ENCODE measurements around the gene XIRP1. TPM values are rescaled to one million over a fixed set of nuclear protein-coding genes. Genes with fewer than 3 reads are reported as not detected.

Gene XIRP1
- total and polyA plus RNA-seq, 2 experiments from 2014 or later = not detected

DNA sequence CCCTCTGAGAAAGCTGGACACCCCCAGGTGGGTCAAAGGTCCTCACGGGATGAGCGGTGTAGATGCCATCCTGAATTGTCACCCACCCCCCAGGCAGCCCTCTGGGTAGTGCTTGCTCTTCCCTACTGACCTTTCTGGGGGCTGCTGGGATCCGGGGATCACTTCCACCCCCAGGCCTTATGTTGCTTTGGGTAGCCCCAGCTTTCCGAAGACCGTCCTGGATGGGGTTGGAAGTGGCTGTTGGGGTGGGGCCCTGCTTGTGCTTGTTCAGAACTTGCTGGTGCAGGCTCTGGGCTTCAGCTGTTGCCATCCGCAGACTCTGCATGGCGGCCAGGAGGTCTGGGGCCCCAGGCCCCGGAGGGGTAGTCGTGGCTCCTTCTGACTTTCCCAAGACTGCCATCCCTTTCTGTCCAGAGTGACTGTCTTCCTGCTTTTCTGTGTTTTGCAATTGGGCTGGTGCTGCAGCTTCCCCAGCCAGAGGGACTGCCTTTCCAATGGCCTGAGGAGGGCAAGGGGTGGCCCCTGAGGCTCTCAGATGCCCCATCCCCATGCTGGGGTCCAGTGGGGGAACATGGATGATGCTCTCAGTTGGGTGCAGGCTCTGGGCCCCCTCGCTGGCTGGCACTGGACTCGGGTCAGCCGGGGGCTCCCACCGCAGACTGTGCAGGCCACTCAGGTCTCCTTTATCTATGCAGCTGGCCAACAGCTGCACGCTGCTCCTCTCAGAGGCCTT is 6.3 kb downstream of the XIRP1 start (continued):
- TF ChIP-seq, protein P1, sequence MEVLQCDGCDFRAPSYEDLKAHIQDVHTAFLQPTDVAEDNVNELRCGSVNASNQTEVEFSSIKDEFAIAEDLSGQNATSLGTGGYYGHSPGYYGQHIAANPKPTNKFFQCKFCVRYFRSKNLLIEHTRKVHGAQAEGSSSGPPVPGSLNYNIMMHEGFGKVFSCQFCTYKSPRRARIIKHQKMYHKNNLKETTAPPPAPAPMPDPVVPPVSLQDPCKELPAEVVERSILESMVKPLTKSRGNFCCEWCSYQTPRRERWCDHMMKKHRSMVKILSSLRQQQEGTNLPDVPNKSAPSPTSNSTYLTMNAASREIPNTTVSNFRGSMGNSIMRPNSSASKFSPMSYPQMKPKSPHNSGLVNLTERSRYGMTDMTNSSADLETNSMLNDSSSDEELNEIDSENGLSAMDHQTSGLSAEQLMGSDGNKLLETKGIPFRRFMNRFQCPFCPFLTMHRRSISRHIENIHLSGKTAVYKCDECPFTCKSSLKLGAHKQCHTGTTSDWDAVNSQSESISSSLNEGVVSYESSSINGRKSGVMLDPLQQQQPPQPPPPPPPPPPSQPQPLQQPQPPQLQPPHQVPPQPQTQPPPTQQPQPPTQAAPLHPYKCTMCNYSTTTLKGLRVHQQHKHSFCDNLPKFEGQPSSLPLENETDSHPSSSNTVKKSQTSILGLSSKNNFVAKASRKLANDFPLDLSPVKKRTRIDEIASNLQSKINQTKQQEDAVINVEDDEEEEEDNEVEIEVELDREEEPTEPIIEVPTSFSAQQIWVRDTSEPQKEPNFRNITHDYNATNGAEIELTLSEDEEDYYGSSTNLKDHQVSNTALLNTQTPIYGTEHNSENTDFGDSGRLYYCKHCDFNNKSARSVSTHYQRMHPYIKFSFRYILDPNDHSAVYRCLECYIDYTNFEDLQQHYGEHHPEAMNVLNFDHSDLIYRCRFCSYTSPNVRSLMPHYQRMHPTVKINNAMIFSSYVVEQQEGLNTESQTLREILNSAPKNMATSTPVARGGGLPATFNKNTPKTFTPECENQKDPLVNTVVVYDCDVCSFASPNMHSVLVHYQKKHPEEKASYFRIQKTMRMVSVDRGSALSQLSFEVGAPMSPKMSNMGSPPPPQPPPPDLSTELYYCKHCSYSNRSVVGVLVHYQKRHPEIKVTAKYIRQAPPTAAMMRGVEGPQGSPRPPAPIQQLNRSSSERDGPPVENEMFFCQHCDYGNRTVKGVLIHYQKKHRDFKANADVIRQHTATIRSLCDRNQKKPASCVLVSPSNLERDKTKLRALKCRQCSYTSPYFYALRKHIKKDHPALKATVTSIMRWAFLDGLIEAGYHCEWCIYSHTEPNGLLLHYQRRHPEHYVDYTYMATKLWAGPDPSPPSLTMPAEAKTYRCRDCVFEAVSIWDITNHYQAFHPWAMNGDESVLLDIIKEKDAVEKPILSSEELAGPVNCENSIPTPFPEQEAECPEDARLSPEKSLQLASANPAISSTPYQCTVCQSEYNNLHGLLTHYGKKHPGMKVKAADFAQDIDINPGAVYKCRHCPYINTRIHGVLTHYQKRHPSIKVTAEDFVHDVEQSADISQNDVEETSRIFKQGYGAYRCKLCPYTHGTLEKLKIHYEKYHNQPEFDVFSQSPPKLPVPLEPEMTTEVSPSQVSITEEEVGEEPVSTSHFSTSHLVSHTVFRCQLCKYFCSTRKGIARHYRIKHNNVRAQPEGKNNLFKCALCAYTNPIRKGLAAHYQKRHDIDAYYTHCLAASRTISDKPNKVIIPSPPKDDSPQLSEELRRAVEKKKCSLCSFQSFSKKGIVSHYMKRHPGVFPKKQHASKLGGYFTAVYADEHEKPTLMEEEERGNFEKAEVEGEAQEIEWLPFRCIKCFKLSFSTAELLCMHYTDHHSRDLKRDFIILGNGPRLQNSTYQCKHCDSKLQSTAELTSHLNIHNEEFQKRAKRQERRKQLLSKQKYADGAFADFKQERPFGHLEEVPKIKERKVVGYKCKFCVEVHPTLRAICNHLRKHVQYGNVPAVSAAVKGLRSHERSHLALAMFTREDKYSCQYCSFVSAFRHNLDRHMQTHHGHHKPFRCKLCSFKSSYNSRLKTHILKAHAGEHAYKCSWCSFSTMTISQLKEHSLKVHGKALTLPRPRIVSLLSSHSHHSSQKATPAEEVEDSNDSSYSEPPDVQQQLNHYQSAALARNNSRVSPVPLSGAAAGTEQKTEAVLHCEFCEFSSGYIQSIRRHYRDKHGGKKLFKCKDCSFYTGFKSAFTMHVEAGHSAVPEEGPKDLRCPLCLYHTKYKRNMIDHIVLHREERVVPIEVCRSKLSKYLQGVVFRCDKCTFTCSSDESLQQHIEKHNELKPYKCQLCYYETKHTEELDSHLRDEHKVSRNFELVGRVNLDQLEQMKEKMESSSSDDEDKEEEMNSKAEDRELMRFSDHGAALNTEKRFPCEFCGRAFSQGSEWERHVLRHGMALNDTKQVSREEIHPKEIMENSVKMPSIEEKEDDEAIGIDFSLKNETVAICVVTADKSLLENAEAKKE (CRISPR knock-in tag; IDR thresholded peaks at IDR 0.05) = no peak
- TF ChIP-seq ZNF331 (CRISPR knock-in tag; IDR thresholded peaks at IDR 0.05; ENCODE audit: low read depth) = no peak
- TF ChIP-seq NANOG (IDR thresholded peaks at IDR 0.05; ENCODE audit: borderline replicate concordance) = no peak
- no peak for TF ChIP-seq STAT1 (IDR thresholded peaks at IDR 0.05; ENCODE audit: unreplicated experiment)
- TF ChIP-seq, protein P2, sequence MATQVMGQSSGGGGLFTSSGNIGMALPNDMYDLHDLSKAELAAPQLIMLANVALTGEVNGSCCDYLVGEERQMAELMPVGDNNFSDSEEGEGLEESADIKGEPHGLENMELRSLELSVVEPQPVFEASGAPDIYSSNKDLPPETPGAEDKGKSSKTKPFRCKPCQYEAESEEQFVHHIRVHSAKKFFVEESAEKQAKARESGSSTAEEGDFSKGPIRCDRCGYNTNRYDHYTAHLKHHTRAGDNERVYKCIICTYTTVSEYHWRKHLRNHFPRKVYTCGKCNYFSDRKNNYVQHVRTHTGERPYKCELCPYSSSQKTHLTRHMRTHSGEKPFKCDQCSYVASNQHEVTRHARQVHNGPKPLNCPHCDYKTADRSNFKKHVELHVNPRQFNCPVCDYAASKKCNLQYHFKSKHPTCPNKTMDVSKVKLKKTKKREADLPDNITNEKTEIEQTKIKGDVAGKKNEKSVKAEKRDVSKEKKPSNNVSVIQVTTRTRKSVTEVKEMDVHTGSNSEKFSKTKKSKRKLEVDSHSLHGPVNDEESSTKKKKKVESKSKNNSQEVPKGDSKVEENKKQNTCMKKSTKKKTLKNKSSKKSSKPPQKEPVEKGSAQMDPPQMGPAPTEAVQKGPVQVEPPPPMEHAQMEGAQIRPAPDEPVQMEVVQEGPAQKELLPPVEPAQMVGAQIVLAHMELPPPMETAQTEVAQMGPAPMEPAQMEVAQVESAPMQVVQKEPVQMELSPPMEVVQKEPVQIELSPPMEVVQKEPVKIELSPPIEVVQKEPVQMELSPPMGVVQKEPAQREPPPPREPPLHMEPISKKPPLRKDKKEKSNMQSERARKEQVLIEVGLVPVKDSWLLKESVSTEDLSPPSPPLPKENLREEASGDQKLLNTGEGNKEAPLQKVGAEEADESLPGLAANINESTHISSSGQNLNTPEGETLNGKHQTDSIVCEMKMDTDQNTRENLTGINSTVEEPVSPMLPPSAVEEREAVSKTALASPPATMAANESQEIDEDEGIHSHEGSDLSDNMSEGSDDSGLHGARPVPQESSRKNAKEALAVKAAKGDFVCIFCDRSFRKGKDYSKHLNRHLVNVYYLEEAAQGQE (IDR thresholded peaks at IDR 0.05; ENCODE audit: unreplicated experiment) = no peak
- TF ChIP-seq JUNB (IDR thresholded peaks at IDR 0.05; ENCODE audit: unreplicated experiment) = no peak

Measured in GM23338 (cell line).